Neural cell (in vitro differentiated cells): ENCODE data around the gene LYZ. TPM values are rescaled to one million over a fixed set of nuclear protein-coding genes. Genes with fewer than 3 reads are reported as not detected.

Source experiments
- H2AFZ ChIP-seq: fragments of 200-600, 300-800 bp; sonication (generic), shearing (Covaris generic); 2 replicates; pipeline ENCODE4 v1.6.0; 2014; ENCODE audit warnings: low read depth, mild to moderate bottlenecking, antibody characterized with exemption, low read length, moderate library complexity
- H3F3A ChIP-seq: fragments of 200-600 bp; shearing (Covaris generic); 2 replicates; pipeline ENCODE4 v1.6.1; 2016; ENCODE audit warnings: mild to moderate bottlenecking, moderate library complexity, mixed read lengths, antibody characterized with exemption, low read length; ENCODE audit not compliant: insufficient read depth, poor library complexity, severe bottlenecking
- H3K27ac ChIP-seq: fragments of 200-600, 300-800 bp; sonication (generic), shearing (Covaris generic); 2 replicates; pipeline ENCODE4 v1.5.1; 2014; ENCODE audit warnings: mild to moderate bottlenecking, low read length, moderate library complexity
- H3K27me3 ChIP-seq: fragments of 300-800, 200-600 bp; sonication (generic), shearing (Covaris generic); 2 replicates; pipeline ENCODE4 v1.6.0; 2014; ENCODE audit warnings: mild to moderate bottlenecking, low read depth, low read length, moderate library complexity; ENCODE audit not compliant: insufficient read depth
- H3K36me3 ChIP-seq: fragments of 300-800, 200-600 bp; sonication (generic), shearing (Covaris generic); 2 replicates; pipeline ENCODE4 v1.5.1; 2014; ENCODE audit warnings: mild to moderate bottlenecking, antibody characterized with exemption, low read length, moderate library complexity; ENCODE audit not compliant: insufficient read depth
- H3K4me2 ChIP-seq: fragments of 300-800, 200-600 bp; sonication (generic), shearing (Covaris generic); 2 replicates; pipeline ENCODE4 v1.6.0; 2014; ENCODE audit warnings: mild to moderate bottlenecking, low read length
- H3K4me3 ChIP-seq: fragments of 300-800, 200-600 bp; sonication (generic), shearing (Covaris generic); 2 replicates; pipeline ENCODE4 v1.5.1; 2014; ENCODE audit warnings: mild to moderate bottlenecking, low read length, moderate library complexity
- H3K79me2 ChIP-seq: fragments of 200-600 bp; shearing (Covaris generic); replicated peaks from 2 replicates; pipeline ENCODE4 v1.6.0; 2014; ENCODE audit warnings: mild to moderate bottlenecking, low read length, moderate library complexity; ENCODE audit not compliant: insufficient read depth
- H3K9ac ChIP-seq: fragments of 300-800, 200-600 bp; sonication (generic), shearing (Covaris generic); 2 replicates; pipeline ENCODE4 v1.6.1; 2016; ENCODE audit warnings: mild to moderate bottlenecking, low read length, mixed read lengths
- H3K9me2 ChIP-seq: fragments of 200-600 bp; shearing (Covaris generic); 2 replicates; pipeline ENCODE4 v1.6.1; 2016; ENCODE audit warnings: mild to moderate bottlenecking, low read length, mixed read lengths; ENCODE audit not compliant: insufficient read depth
- H3K9me3 ChIP-seq: fragments of 200-600, 300-800 bp; sonication (generic), shearing (Covaris generic); 2 replicates; pipeline ENCODE4 v1.6.1; 2016; ENCODE audit warnings: mild to moderate bottlenecking, mixed run types, low read length, moderate library complexity, mixed read lengths
- H4K20me1 ChIP-seq: fragments of 200-600 bp; shearing (Covaris generic); 2 replicates; pipeline ENCODE4 v1.6.1; 2016; ENCODE audit warnings: mild to moderate bottlenecking, mixed run types; ENCODE audit not compliant: insufficient read depth
- CTCF ChIP-seq: fragments of 450-650 bp; IDR thresholded peaks from 2 replicates; pipeline ENCODE4 v1.5.1; 2014; ENCODE audit warnings: antibody characterized with exemption, mild to moderate bottlenecking, moderate library complexity; ENCODE audit not compliant: poor library complexity, severe bottlenecking
- EP300 ChIP-seq: fragments of 450-650 bp; conservative IDR thresholded peaks from 2 replicates; pipeline ENCODE4 v1.6.1; 2014; ENCODE audit warnings: antibody characterized with exemption, mild to moderate bottlenecking, moderate library complexity; ENCODE audit not compliant: poor library complexity, severe bottlenecking
- EZH2 ChIP-seq: fragments of 200-600, 300-800 bp; shearing (Covaris generic), sonication (generic); IDR thresholded peaks from 2 replicates; pipeline ENCODE4 v1.6.1; 2014; ENCODE audit warnings: antibody characterized with exemption, low read length, borderline replicate concordance, mild to moderate bottlenecking; ENCODE audit not compliant: insufficient read depth, poor library complexity, severe bottlenecking
- MXI1 ChIP-seq: fragments of 450-650 bp; conservative IDR thresholded peaks from 2 replicates; pipeline ENCODE4 v1.6.1; 2014; ENCODE audit warnings: antibody characterized with exemption, mild to moderate bottlenecking; ENCODE audit not compliant: poor library complexity, severe bottlenecking
- POLR2AphosphoS5 ChIP-seq: IDR thresholded peaks from 2 replicates; pipeline ENCODE4 v1.6.1; 2012
- RAD21 ChIP-seq: fragments of 450-650 bp; conservative IDR thresholded peaks from 2 replicates; pipeline ENCODE4 v1.6.1; 2014; ENCODE audit warnings: antibody characterized with exemption, mild to moderate bottlenecking, moderate library complexity
- SMC3 ChIP-seq: fragments of 450-650 bp; conservative IDR thresholded peaks from 2 replicates; pipeline ENCODE4 v1.6.1; 2014; ENCODE audit warnings: antibody characterized with exemption, mild to moderate bottlenecking, moderate library complexity; ENCODE audit not compliant: poor library complexity
- TAF1 ChIP-seq: IDR thresholded peaks from 2 replicates; pipeline ENCODE4 v1.6.1; 2012; ENCODE audit warnings: low read depth
- polyA plus RNA-seq: library from polyadenylated mRNA; depleted of rRNA; stranded (reverse); fragments of >200 nt; gene quantifications from 2 replicates; pipeline ENCODE4 v1.2.3, GENCODE V29; 2014
- TF ChIP-seq, protein P1 (sequence below): IDR thresholded peaks from 2 replicates; pipeline ENCODE4 v1.6.1; 2012; ENCODE audit warnings: borderline replicate concordance

The LYZ gene
- polyA plus RNA-seq, 1 donor from 2014 or later: 0.20 TPM

GRCh38 chr12:69396963-69397362, 48.8 kb downstream of the LYZ start:
- Histone ChIP-seq H3K79me2 (no peaks in the 10 kb centered on the region), H3F3A (no peaks in the 10 kb centered on the region), H3K27me3 (no peaks in the 10 kb centered on the region), H3K9me3 (no peaks in the 10 kb centered on the region), H3K4me2 (no peak overlapping the region), H3K36me3 (no peaks in the 10 kb centered on the region), H3K9ac (no peak overlapping the region), H3K27ac (no peak overlapping the region), H4K20me1 (no peaks in the 10 kb centered on the region), H3K9me2 (no peaks in the 10 kb centered on the region), H2AFZ (no peak overlapping the region), H3K4me3 (no peak overlapping the region)
- TF ChIP-seq POLR2AphosphoS5: no peak
- no peak for TF ChIP-seq SMC3
- no peak for TF ChIP-seq EZH2
- TF ChIP-seq, protein P1, sequence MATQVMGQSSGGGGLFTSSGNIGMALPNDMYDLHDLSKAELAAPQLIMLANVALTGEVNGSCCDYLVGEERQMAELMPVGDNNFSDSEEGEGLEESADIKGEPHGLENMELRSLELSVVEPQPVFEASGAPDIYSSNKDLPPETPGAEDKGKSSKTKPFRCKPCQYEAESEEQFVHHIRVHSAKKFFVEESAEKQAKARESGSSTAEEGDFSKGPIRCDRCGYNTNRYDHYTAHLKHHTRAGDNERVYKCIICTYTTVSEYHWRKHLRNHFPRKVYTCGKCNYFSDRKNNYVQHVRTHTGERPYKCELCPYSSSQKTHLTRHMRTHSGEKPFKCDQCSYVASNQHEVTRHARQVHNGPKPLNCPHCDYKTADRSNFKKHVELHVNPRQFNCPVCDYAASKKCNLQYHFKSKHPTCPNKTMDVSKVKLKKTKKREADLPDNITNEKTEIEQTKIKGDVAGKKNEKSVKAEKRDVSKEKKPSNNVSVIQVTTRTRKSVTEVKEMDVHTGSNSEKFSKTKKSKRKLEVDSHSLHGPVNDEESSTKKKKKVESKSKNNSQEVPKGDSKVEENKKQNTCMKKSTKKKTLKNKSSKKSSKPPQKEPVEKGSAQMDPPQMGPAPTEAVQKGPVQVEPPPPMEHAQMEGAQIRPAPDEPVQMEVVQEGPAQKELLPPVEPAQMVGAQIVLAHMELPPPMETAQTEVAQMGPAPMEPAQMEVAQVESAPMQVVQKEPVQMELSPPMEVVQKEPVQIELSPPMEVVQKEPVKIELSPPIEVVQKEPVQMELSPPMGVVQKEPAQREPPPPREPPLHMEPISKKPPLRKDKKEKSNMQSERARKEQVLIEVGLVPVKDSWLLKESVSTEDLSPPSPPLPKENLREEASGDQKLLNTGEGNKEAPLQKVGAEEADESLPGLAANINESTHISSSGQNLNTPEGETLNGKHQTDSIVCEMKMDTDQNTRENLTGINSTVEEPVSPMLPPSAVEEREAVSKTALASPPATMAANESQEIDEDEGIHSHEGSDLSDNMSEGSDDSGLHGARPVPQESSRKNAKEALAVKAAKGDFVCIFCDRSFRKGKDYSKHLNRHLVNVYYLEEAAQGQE: no peak
- TF ChIP-seq EP300: no peak
- TF ChIP-seq MXI1: no peak
- TF ChIP-seq RAD21: no peak
- no peak for TF ChIP-seq CTCF
- TF ChIP-seq TAF1: no peak

GRCh38 chr12:69397978-69398377, 49.8 kb downstream of the LYZ start:
- Histone ChIP-seq H3K36me3 (no peaks in the 10 kb centered on the region), H3K27me3 (no peaks in the 10 kb centered on the region), H4K20me1 (no peaks in the 10 kb centered on the region), H3K9me3 (no peaks in the 10 kb centered on the region), H3K4me3 (no peak overlapping the region), H3K9me2 (no peaks in the 10 kb centered on the region), H3K9ac (no peak overlapping the region), H3K4me2 (no peak overlapping the region), H2AFZ (no peak overlapping the region), H3F3A (no peaks in the 10 kb centered on the region), H3K27ac (no peak overlapping the region), H3K79me2 (no peaks in the 10 kb centered on the region)
- TF ChIP-seq TAF1: no peak
- no peak for TF ChIP-seq MXI1
- no peak for TF ChIP-seq CTCF
- no peak for TF ChIP-seq SMC3
- no peak for TF ChIP-seq POLR2AphosphoS5
- no peak for TF ChIP-seq EP300
- TF ChIP-seq, protein P1: no peak
- TF ChIP-seq RAD21: no peak
- TF ChIP-seq EZH2: no peak
